HCT116 (cell line): ENCODE measurements around the gene RTF1. TPM values are rescaled to one million over a fixed set of nuclear protein-coding genes. Genes with fewer than 3 reads are reported as not detected.

Experiments used
- ATAC-seq: fragments of 200-7000 bp; cut with Tn5 transposase; 2 replicates; pipeline ENCODE4 v1.9.1; 2020; ENCODE audit warnings: mild to moderate bottlenecking, moderate library complexity
- BruUV-seq: library from RNA; stranded (reverse); fragments of 400-500 nt; replicated peaks from 2 replicates; lab custom pipeline; 2021; lab: Mats Ljungman, UMichigan
- CTCF ChIA-PET: fragments of 300-600 bp; sonication (Branson Sonifier 250); formaldehyde crosslinking; loops from one replicate; lab custom pipeline; 2021; ENCODE audit warnings: antibody characterized with exemption; lab: Charles Lee
- POLR2A ChIA-PET: fragments of 300-600, 350-600 bp; sonication (Branson Sonifier 250); formaldehyde crosslinking; loops from one replicate; lab custom pipeline; 2021; ENCODE audit warnings: antibody characterized with exemption; lab: Charles Lee
- RAD21 ChIA-PET, 2 experiments: fragments of 300-600 bp; sonication (Branson Sonifier 250); formaldehyde crosslinking; loops; one replicate each; lab custom pipeline; 2023; ENCODE audit warnings: low total read pairs in 2 of 2; ENCODE audit not compliant: uncharacterized antibody in 2 of 2, unreplicated experiment in 2 of 2, low non-redundant PET in 1 of 2; lab: Charles Lee
- DNase-seq: peaks from one replicate; pipeline ENCODE4 v3.0.0-alpha.2; 2010; ENCODE audit warnings: low read depth, low spot score
- H2AFZ ChIP-seq: fragments of 200-600 bp; shearing (Covaris generic), sonication (generic); 2 replicates; pipeline ENCODE4 v1.6.1; 2017; ENCODE audit warnings: low read depth, mixed run types, mixed read lengths, antibody characterized with exemption, low read length; ENCODE audit not compliant: poor library complexity, severe bottlenecking
- H3K27ac ChIP-seq: 2 replicates; pipeline ENCODE4 v1.5.1; 2012; ENCODE audit warnings: low read depth, low read length
- H3K27me3 ChIP-seq: fragments of 200-600 bp; sonication (generic); 2 replicates; pipeline ENCODE4 v1.6.1; 2016; ENCODE audit warnings: mixed run types, low read length, mixed read lengths; ENCODE audit not compliant: insufficient read depth
- H3K36me3 ChIP-seq, 2 experiments: fragments of 200-500 bp in 1 of 2; fragments of 200-600 bp in 1 of 2; sonication (Bioruptor generic) in 1 of 2; sonication (generic) in 1 of 2; 2 replicates each; pipeline versions ENCODE4 v1.5.1 to v1.6.1; 2014 to 2016; ENCODE audit warnings: low read length in 2 of 2, inconsistent platforms in 1 of 2, mixed read lengths in 1 of 2, mixed run types in 1 of 2; ENCODE audit not compliant: insufficient read depth in 2 of 2, control insufficient read depth in 1 of 2
- H3K4me1 ChIP-seq, 2 experiments: fragments of 200-600 bp in 1 of 2; sonication (generic) in 1 of 2; 2 replicates each; pipeline versions ENCODE4 v1.5.1 to v1.6.1; 2012 to 2017; ENCODE audit warnings: low read length in 2 of 2, inconsistent platforms in 1 of 2, mild to moderate bottlenecking in 1 of 2, mixed read lengths in 1 of 2, mixed run types in 1 of 2, moderate library complexity in 1 of 2; ENCODE audit not compliant: insufficient read depth in 2 of 2, control insufficient read depth in 1 of 2
- H3K4me2 ChIP-seq: fragments of 200-600 bp; sonication (generic); 2 replicates; pipeline ENCODE4 v1.6.1; 2017; ENCODE audit warnings: mixed run types, low read length, mixed read lengths
- H3K4me3 ChIP-seq, 2 experiments: fragments of 200-600 bp in 1 of 2; sonication (generic) in 1 of 2; replicated peaks in 1 of 2; 2 replicates each; pipeline ENCODE4 v1.5.1; 2011 to 2016; ENCODE audit warnings: low read length in 2 of 2, control low read depth in 1 of 2, low read depth in 1 of 2, mild to moderate bottlenecking in 1 of 2, mixed read lengths in 1 of 2, mixed run types in 1 of 2
- H3K79me2 ChIP-seq: fragments of 200-600 bp; sonication (generic); 2 replicates; pipeline ENCODE4 v1.6.1; 2017; ENCODE audit warnings: mild to moderate bottlenecking, mixed run types, low read length, moderate library complexity, mixed read lengths; ENCODE audit not compliant: insufficient read depth
- H3K9ac ChIP-seq: fragments of 200-600 bp; sonication (generic); 2 replicates; pipeline ENCODE4 v1.6.1; 2016; ENCODE audit warnings: low read length, mixed read lengths
- H3K9me2 ChIP-seq: fragments of 200-600 bp; sonication (generic), shearing (Covaris generic); 2 replicates; pipeline ENCODE4 v1.6.1; 2017; ENCODE audit warnings: mixed run types, mild to moderate bottlenecking, moderate library complexity; ENCODE audit not compliant: insufficient read depth
- H3K9me3 ChIP-seq, 2 experiments: fragments of 200-500 bp in 1 of 2; fragments of 200-600 bp in 1 of 2; sonication (Bioruptor generic) in 1 of 2; sonication (generic) in 1 of 2; 2 replicates each; pipeline ENCODE4 v1.6.1; 2014 to 2017; ENCODE audit warnings: low read length in 2 of 2, mixed read lengths in 2 of 2, inconsistent platforms in 1 of 2, low read depth in 1 of 2, mild to moderate bottlenecking in 1 of 2, mixed run types in 1 of 2, moderate library complexity in 1 of 2; ENCODE audit not compliant: control insufficient read depth in 1 of 2, insufficient read depth in 1 of 2
- H4K20me1 ChIP-seq: fragments of 200-600 bp; sonication (generic), shearing (Covaris generic); 2 replicates; pipeline ENCODE4 v1.6.1; 2017; ENCODE audit warnings: mixed run types, mild to moderate bottlenecking, moderate library complexity; ENCODE audit not compliant: insufficient read depth
- CEBPB ChIP-seq: IDR thresholded peaks from 2 replicates; pipeline ENCODE4 v1.6.1; 2012; ENCODE audit warnings: low read depth
- CTCF ChIP-seq, 3 experiments: fragments of 200-600 bp in 1 of 3; sonication (generic) in 1 of 3; IDR thresholded peaks in 2 of 3; conservative IDR thresholded peaks in 1 of 3; 2 replicates each; pipeline ENCODE4 v1.5.1; 2012 to 2017; ENCODE audit warnings: low read depth in 2 of 3, low read length in 2 of 3, antibody characterized with exemption in 1 of 3, borderline replicate concordance in 1 of 3, control low read depth in 1 of 3, mild to moderate bottlenecking in 1 of 3, mixed read lengths in 1 of 3, mixed run types in 1 of 3, moderate library complexity in 1 of 3; ENCODE audit not compliant: insufficient read depth in 1 of 3
- EGR1 ChIP-seq: IDR thresholded peaks from 2 replicates; pipeline ENCODE4 v1.6.1; 2012; ENCODE audit warnings: low read depth
- ELF1 ChIP-seq: IDR thresholded peaks from 2 replicates; pipeline ENCODE4 v1.6.1; 2012; ENCODE audit warnings: low read depth, borderline replicate concordance
- EZH2 ChIP-seq: fragments of 200-600 bp; sonication (generic); IDR thresholded peaks from 2 replicates; pipeline ENCODE4 v1.6.1; 2017; ENCODE audit warnings: antibody characterized with exemption, mixed run types
- EZH2phosphoT487 ChIP-seq: fragments of 200-600 bp; IDR thresholded peaks from 2 replicates; pipeline ENCODE4 v1.6.1; 2018; ENCODE audit warnings: antibody characterized with exemption, borderline replicate concordance
- FOSL1 ChIP-seq: IDR thresholded peaks from 2 replicates; pipeline ENCODE4 v1.6.1; 2012; ENCODE audit warnings: low read depth
- JUND ChIP-seq: IDR thresholded peaks from 2 replicates; pipeline ENCODE4 v1.6.1; 2012
- MAX ChIP-seq: IDR thresholded peaks from 2 replicates; pipeline ENCODE4 v1.6.1; 2012
- POLR2A ChIP-seq: IDR thresholded peaks from 2 replicates; pipeline ENCODE4 v1.7.0; 2011; ENCODE audit warnings: borderline replicate concordance; ENCODE audit not compliant: insufficient read depth, insufficient read length; ENCODE audit errors: extremely low read depth
- POLR2AphosphoS5 ChIP-seq: IDR thresholded peaks from 2 replicates; pipeline ENCODE4 v1.6.1; 2011; ENCODE audit warnings: mild to moderate bottlenecking, low read depth, low read length, moderate library complexity
- RAD21 ChIP-seq: IDR thresholded peaks from 2 replicates; pipeline ENCODE4 v1.6.1; 2012; ENCODE audit warnings: low read depth, mild to moderate bottlenecking
- REST ChIP-seq: IDR thresholded peaks from 2 replicates; pipeline ENCODE4 v1.6.1; 2012; ENCODE audit warnings: low read depth
- ZFX ChIP-seq: fragments of 450-650 bp; IDR thresholded peaks from 2 replicates; pipeline ENCODE4 v1.6.1; 2017
- ZNF274 ChIP-seq: fragments of 200-500 bp; sonication (Bioruptor generic); IDR thresholded peaks from 2 replicates; pipeline ENCODE4 v1.6.1; 2014; ENCODE audit warnings: mild to moderate bottlenecking, low read depth, low read length, inconsistent platforms
- intact Hi-C: fragments of 100-400 bp; cut with micrococcal nuclease; formaldehyde crosslinking; loops from 2 replicates; pipeline ENCODE4 v1.10.0; 2022
- total RNA-seq: library from RNA; stranded (reverse); gene quantifications from one replicate; pipeline ENCODE4 v1.2.1, GENCODE V29; 2021; ENCODE audit not compliant: unreplicated experiment

Gene RTF1
- total RNA-seq, 1 experiment from 2014 or later, result 27.5 TPM

GRCh38 chr15:41493205-41493901 lies 76.5 kb downstream of the RTF1 start, which contains the start of gene ITPKA:
Gene ITPKA, plus strand, starts transcription at chr15:41493874. Its CDS starts 54 bp downstream, at chr15:41493928.
- peak within 1 kb of the TSS; percentile 76 for H3K27ac ChIP-seq
- TSS peak; percentile 87 for BruUV-seq
- no peaks in the 10 kb centered on the region for H3K36me3 ChIP-seq
- intact Hi-C loops, result no loop called here
- H3K4me2 ChIP-seq, result peak within 1 kb of the TSS; percentile 91
- H3K79me2 ChIP-seq, result no peaks in the 10 kb centered on the region
- TF ChIP-seq ZFX (peak; percentile 88), FOSL1 (no peak), JUND (no peak), RAD21 (no peak), MAX (no peak; the same call in none of the 2 replicates), EZH2phosphoT487 (no peak), ZNF274 (no peak), POLR2AphosphoS5 (peak; percentile 70), POLR2A (no peak), REST (no peak), EZH2 (no peak), ELF1 (no peak), EGR1 (peak; percentile 93), CTCF (IDR thresholded peaks at IDR 0.05 in 2 of 3, conservative IDR thresholded peaks at IDR 0.05 in 1 of 3; ENCODE audit: borderline replicate concordance in 1 of 3, insufficient read depth in 1 of 3, low read depth in 2 of 3, low read length in 2 of 3) (no peak), CEBPB (no peak)
- peak within 1 kb of the TSS; percentile 5 for H2AFZ ChIP-seq
- no peaks in the 10 kb centered on the region for H3K27me3 ChIP-seq
- ATAC-seq, result peak; percentile 80
- peak within 1 kb of the TSS; percentile 67 for H3K9ac ChIP-seq
- RAD21 ChIA-PET, result no interaction called here
- CTCF ChIA-PET, result interaction anchor here (1.4 kb wide), 1 partner anchor 28 kb away, joined by 4 read pairs; no protein-coding TSS in a partner anchor
- H3K4me3 ChIP-seq, result peak within 1 kb of the TSS; percentile 43 to 63
- no peaks in the 10 kb centered on the region for H4K20me1 ChIP-seq
- no peaks in the 10 kb centered on the region for H3K9me2 ChIP-seq
- peaks cover 37 to 55% of the 10 kb centered on the region in 2 experiments for H3K4me1 ChIP-seq
- DNase-seq, result no peak
- no peaks in the 10 kb centered on the region for H3K9me3 ChIP-seq
- POLR2A ChIA-PET, result interaction anchor here (0.8 to 1.0 kb wide), 2 partner anchors 11 to 20 kb away, joined by 4 read pairs; partner anchors contain the start of gene LTK
